ENCODE results near the gene DACT2.

The DACT2 gene

GRCh38 chr6:168261234-168261633, 58.3 kb downstream of the DACT2 start:
- FAIRE-seq: no peak

- FAIRE-seq: no peak
Observed at GRCh38 chr6:168260420-168260987, 59.1 kb downstream of the DACT2 start.

GRCh38 chr6:168258795-168259194, 60.8 kb downstream of the DACT2 start:
- FAIRE-seq: no peak

- FAIRE-seq: no peak
Observed at GRCh38 chr6:168256940-168257339, 62.6 kb downstream of the DACT2 start.
